H1 (cell line): ENCODE results near the gene ALLC. TPM values are rescaled to one million over a fixed set of nuclear protein-coding genes. Genes with fewer than 3 reads are reported as not detected.

Source experiments
- ASH2L ChIP-seq: fragments of 200-600, 300-600 bp; sonication (generic); IDR thresholded peaks from one replicate; pipeline ENCODE4 v1.7.1; 2017; ENCODE audit warnings: low read length
- E2F6 ChIP-seq: IDR thresholded peaks from 2 replicates; pipeline ENCODE4 v1.6.1; 2012; ENCODE audit warnings: inconsistent platforms
- EZH2 ChIP-seq: fragments of 200-600 bp; sonication (generic); IDR thresholded peaks from 2 replicates; pipeline ENCODE4 v1.7.1; 2012; ENCODE audit warnings: low read depth, mild to moderate bottlenecking, moderate library complexity, low read length, inconsistent platforms; ENCODE audit not compliant: severe bottlenecking
- GABPA ChIP-seq: IDR thresholded peaks from 2 replicates; pipeline ENCODE4 v1.6.1; 2011; ENCODE audit warnings: mild to moderate bottlenecking, low read length, moderate library complexity, borderline replicate concordance; ENCODE audit not compliant: insufficient read depth
- MAFK ChIP-seq: IDR thresholded peaks from 2 replicates; pipeline ENCODE4 v1.6.1; 2012; ENCODE audit warnings: low read depth, mild to moderate bottlenecking, improper control_type of control experiment, low read length
- RFX5 ChIP-seq: IDR thresholded peaks from 2 replicates; pipeline ENCODE4 v1.6.1; 2011; ENCODE audit warnings: low read depth, low read length, improper control_type of control experiment, borderline replicate concordance
- SAP30 ChIP-seq: fragments of 300-600 bp; sonication (generic); IDR thresholded peaks from 2 replicates; pipeline ENCODE4 v1.7.1; 2012; ENCODE audit warnings: low read length, moderate library complexity, mild to moderate bottlenecking, inconsistent platforms; ENCODE audit not compliant: insufficient read depth, insufficient replicate concordance
- SIRT6 ChIP-seq: IDR thresholded peaks from one replicate; pipeline ENCODE4 v1.7.1; 2012; ENCODE audit warnings: low read length, inconsistent platforms
- SP4 ChIP-seq: IDR thresholded peaks from 2 replicates; pipeline ENCODE4 v1.6.1; 2012; ENCODE audit warnings: low read length, inconsistent platforms
- polyA plus RNA-seq, 7 experiments: library from polyadenylated mRNA; depleted of rRNA in 3 of 7; stranded (reverse) in 5 of 7; unstranded in 2 of 7; fragments of >200 nt in 5 of 7; fragments of 200-250 nt in 2 of 7; gene quantifications; 1 replicate in 5 of 7; 2 replicates in 1 of 7; 4 replicates in 1 of 7; pipeline versions ENCODE4 v1.2.1 to v1.2.3, GENCODE V29; 2011 to 2013; ENCODE audit warnings: missing spikeins in 2 of 7, mixed read lengths in 2 of 7
- total RNA-seq: library from RNA; stranded (reverse); fragmentation: NEBNext Ultra II Directional; extraction: Animal tissue kit (Norgen Biotek cat#: 25700); gene quantifications from 2 replicates; pipeline ENCODE4 v1.2.1, GENCODE V29; 2021

ALLC gene
- total and polyA plus RNA-seq, 2 of the 8 experiments (the other 6 are each of a cell fraction or from before 2014, with no cell fraction given): not detected

DNA sequence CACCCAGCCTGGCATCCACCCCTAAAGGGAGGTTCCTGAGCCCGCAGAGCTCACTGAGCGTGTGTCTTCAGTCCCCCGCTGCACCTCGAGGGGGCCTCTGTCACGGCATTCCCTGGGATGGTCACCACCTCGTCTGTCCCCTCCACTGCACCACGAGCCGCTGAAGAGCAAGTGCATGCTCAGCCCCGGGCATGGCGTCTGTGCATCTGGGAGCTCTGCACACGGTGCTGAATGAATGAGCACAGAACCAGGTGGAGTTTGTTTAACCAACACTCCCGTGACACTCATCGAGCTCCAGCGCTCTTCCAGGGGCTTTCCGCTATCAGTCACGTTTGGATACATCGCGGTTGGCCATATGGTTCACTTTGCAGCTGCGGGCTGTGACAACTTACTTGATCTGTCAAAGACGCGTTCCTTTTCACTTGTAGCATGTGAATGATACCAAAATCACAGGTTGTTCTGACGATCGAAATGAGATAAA is 9.2 kb downstream of the ALLC start (continued):
- TF ChIP-seq EZH2 (no peak), SP4 (no peak), GABPA (no peak), SAP30 (no peak), MAFK (no peak), SIRT6 (no peak), RFX5 (no peak), E2F6 (no peak), ASH2L (no peak)
